Upper lobe of left lung (tissue), 4 donors: ENCODE measurements around the gene PLPPR2.

Experiments used
- EP300 ChIP-seq, 4 donors: sonication (generic); formaldehyde crosslinking; IDR thresholded peaks; one replicate each; pipeline ENCODE4 v1.5.1; 2017; ENCODE audit warnings: antibody characterized with exemption in 4 of 4, control low read depth in 2 of 4
- POLR2A ChIP-seq, 4 donors: fragments of 450-650 bp; IDR thresholded peaks; one replicate each; pipeline ENCODE4 v1.5.1; 2016 to 2017; ENCODE audit warnings: antibody characterized with exemption in 4 of 4, mild to moderate bottlenecking in 2 of 4
- POLR2AphosphoS5 ChIP-seq, 2 donors: sonication (generic); formaldehyde crosslinking; IDR thresholded peaks; one replicate each; pipeline ENCODE4 v1.5.1; 2017; ENCODE audit warnings: antibody characterized with exemption in 2 of 2
- TF ChIP-seq, protein P1 (sequence below), 6 experiments: fragments of 450-650 bp in 4 of 6; fragments of 200-600 bp in 2 of 6; sonication (generic) in 2 of 6; IDR thresholded peaks; one replicate each; pipeline ENCODE4 v1.5.1; 2016 to 2019; ENCODE audit warnings: antibody characterized with exemption in 6 of 6

DNA sequence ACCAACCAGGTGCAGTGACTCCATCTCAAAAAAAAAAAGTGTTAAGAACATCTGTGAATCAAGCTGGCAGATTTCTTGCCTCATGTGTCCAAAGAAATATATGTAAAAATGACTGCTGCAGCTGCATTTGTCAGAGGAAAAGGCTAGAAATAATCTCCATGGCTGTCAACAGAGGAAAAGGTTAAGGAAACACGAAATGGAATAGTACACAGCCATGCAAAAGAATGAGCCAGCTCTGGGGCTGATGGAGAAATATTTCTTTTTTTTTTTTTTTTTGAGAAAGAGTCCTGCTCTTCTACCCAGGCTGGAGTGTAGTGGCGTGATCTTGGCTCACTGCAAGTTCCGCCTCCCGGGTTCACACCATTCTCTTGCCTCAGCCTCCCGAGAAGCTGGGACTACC, 22.4 kb upstream of the PLPPR2 start:
- TF ChIP-seq, protein P1, sequence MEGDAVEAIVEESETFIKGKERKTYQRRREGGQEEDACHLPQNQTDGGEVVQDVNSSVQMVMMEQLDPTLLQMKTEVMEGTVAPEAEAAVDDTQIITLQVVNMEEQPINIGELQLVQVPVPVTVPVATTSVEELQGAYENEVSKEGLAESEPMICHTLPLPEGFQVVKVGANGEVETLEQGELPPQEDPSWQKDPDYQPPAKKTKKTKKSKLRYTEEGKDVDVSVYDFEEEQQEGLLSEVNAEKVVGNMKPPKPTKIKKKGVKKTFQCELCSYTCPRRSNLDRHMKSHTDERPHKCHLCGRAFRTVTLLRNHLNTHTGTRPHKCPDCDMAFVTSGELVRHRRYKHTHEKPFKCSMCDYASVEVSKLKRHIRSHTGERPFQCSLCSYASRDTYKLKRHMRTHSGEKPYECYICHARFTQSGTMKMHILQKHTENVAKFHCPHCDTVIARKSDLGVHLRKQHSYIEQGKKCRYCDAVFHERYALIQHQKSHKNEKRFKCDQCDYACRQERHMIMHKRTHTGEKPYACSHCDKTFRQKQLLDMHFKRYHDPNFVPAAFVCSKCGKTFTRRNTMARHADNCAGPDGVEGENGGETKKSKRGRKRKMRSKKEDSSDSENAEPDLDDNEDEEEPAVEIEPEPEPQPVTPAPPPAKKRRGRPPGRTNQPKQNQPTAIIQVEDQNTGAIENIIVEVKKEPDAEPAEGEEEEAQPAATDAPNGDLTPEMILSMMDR (IDR thresholded peaks at IDR 0.05), result no peak
- TF ChIP-seq POLR2A (IDR thresholded peaks at IDR 0.05), result no peak
- no peak for TF ChIP-seq EP300 (IDR thresholded peaks at IDR 0.05)
- TF ChIP-seq POLR2AphosphoS5 (IDR thresholded peaks at IDR 0.05), result no peak
